Sigmoid colon (tissue), 7 donors: Measurements from ENCODE around the gene PTGES2. TPM values are rescaled to one million over a fixed set of nuclear protein-coding genes. Genes with fewer than 3 reads are reported as not detected.

Experiments used
- DNase-seq: peaks from one replicate; pipeline ENCODE4 v3.0.0-alpha.2; 2019
- H3K27ac ChIP-seq, 4 donors: fragments of 200-600 bp; sonication (generic); one replicate each; pipeline ENCODE4 v1.5.1; 2016 to 2019; ENCODE audit warnings: mild to moderate bottlenecking in 1 of 4
- H3K27me3 ChIP-seq, 3 donors: fragments of 200-600 bp; sonication (generic); one replicate each; pipeline ENCODE4 v1.5.1; 2019; ENCODE audit warnings: mild to moderate bottlenecking in 1 of 3
- H3K36me3 ChIP-seq, 4 donors: fragments of 200-600 bp; sonication (generic); one replicate each; pipeline ENCODE4 v1.5.1; 2016 to 2019
- H3K4me1 ChIP-seq, 4 donors: fragments of 200-600 bp; sonication (generic); one replicate each; pipeline ENCODE4 v1.5.1; 2017 to 2019
- H3K4me3 ChIP-seq, 4 donors: fragments of 200-600 bp; sonication (generic); one replicate each; pipeline ENCODE4 v1.5.1; 2017 to 2019; ENCODE audit warnings: mild to moderate bottlenecking in 2 of 4, moderate library complexity in 1 of 4
- H3K9me3 ChIP-seq, 4 donors: fragments of 200-600 bp in 3 of 4; sonication (generic) in 3 of 4; one replicate each; pipeline versions ENCODE4 v1.5.1 to v1.6.1; 2013 to 2019
- EP300 ChIP-seq, 4 donors: sonication (generic); formaldehyde crosslinking; IDR thresholded peaks; one replicate each; pipeline ENCODE4 v1.6.1; 2017; ENCODE audit warnings: antibody characterized with exemption in 4 of 4
- POLR2A ChIP-seq, 2 donors: fragments of 450-650 bp; IDR thresholded peaks; one replicate each; pipeline ENCODE4 v1.6.1; 2016; ENCODE audit warnings: antibody characterized with exemption in 2 of 2, mild to moderate bottlenecking in 2 of 2, moderate library complexity in 2 of 2
- POLR2AphosphoS5 ChIP-seq, 4 donors: sonication (generic); formaldehyde crosslinking; IDR thresholded peaks; one replicate each; pipeline ENCODE4 v1.6.1; 2017; ENCODE audit warnings: antibody characterized with exemption in 4 of 4
- WGBS, 2 donors: extraction: QIAGEN DNeasy Blood & Tissue Kit; methylation state at CpG; one replicate each; pipeline ENCODE4 v1.1.7; 2013; 5-methylcytosine and 5-hydroxymethylcytosine counted together
- intact Hi-C: fragments of 100-400 bp; cut with DNase I; formaldehyde crosslinking; loops from one replicate; pipeline ENCODE4 v1.15.1; 2023
- polyA plus RNA-seq, 3 donors: library from polyadenylated mRNA; stranded (reverse); fragments of 200-250 nt; gene quantifications; one replicate each; pipeline ENCODE4 v1.2.3, GENCODE V29; 2013
- total RNA-seq, 4 donors: library from RNA; depleted of rRNA; stranded (reverse); fragments of >200 nt; gene quantifications; one replicate each; pipeline ENCODE4 v1.1.0, GENCODE V29; 2016
- TF ChIP-seq, protein P1 (sequence below), 4 experiments: fragments of 450-650 bp in 3 of 4; fragments of 200-600 bp in 1 of 4; IDR thresholded peaks; one replicate each; pipeline ENCODE4 v1.5.1; 2016 to 2019; ENCODE audit warnings: antibody characterized with exemption in 4 of 4, mild to moderate bottlenecking in 3 of 4, moderate library complexity in 2 of 4
- donor health status: healthy with polysubstance abuse.
- donor health status: Bipolar disorder and iron deficiency.
- donor health status: healthy.

PTGES2 gene
- total and polyA plus RNA-seq, 7 donors: 56.5 to 119 (median 82.2) TPM

DNA sequence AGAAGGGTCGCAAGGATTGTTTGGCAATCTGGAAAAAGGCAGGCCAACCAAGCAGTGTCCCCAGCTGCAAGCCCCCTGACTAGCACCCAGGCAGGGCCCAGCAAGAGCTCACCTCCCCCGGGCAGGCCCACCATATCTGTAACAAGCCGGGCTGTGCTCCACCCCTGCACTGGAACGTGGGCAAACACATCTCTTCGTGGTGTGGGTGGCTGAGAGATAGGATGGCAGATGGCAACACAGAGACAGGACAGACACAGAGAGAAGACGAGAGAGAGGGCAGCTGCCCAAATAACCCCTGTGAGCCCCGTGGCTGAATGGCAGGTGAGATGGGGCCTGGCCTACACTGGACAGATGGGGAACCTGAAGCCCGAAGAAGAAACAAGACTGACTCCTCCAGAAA is 42.0 kb upstream of the PTGES2 start:
- peaks cover 34 to 87% (median 53%) of the 10 kb centered on the region in 4 donors for H3K36me3 ChIP-seq
- no peak overlapping the region for H3K27ac ChIP-seq
- DNase-seq: no peak
- H3K4me1 ChIP-seq: no peaks in the 10 kb centered on the region
- WGBS, 2 donors: 92 to 95% methylated on average over 8 of the region's 8 CpGs
- no peaks in the 10 kb centered on the region for H3K9me3 ChIP-seq
- intact Hi-C loops: no loop called here
- TF ChIP-seq, protein P1, sequence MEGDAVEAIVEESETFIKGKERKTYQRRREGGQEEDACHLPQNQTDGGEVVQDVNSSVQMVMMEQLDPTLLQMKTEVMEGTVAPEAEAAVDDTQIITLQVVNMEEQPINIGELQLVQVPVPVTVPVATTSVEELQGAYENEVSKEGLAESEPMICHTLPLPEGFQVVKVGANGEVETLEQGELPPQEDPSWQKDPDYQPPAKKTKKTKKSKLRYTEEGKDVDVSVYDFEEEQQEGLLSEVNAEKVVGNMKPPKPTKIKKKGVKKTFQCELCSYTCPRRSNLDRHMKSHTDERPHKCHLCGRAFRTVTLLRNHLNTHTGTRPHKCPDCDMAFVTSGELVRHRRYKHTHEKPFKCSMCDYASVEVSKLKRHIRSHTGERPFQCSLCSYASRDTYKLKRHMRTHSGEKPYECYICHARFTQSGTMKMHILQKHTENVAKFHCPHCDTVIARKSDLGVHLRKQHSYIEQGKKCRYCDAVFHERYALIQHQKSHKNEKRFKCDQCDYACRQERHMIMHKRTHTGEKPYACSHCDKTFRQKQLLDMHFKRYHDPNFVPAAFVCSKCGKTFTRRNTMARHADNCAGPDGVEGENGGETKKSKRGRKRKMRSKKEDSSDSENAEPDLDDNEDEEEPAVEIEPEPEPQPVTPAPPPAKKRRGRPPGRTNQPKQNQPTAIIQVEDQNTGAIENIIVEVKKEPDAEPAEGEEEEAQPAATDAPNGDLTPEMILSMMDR (IDR thresholded peaks at IDR 0.05): no peak
- TF ChIP-seq POLR2A (IDR thresholded peaks at IDR 0.05) (no peak), EP300 (IDR thresholded peaks at IDR 0.05) (no peak), POLR2AphosphoS5 (IDR thresholded peaks at IDR 0.05) (no peak)
- no peaks in the 10 kb centered on the region for H3K27me3 ChIP-seq
- no peak overlapping the region for H3K4me3 ChIP-seq

DNA sequence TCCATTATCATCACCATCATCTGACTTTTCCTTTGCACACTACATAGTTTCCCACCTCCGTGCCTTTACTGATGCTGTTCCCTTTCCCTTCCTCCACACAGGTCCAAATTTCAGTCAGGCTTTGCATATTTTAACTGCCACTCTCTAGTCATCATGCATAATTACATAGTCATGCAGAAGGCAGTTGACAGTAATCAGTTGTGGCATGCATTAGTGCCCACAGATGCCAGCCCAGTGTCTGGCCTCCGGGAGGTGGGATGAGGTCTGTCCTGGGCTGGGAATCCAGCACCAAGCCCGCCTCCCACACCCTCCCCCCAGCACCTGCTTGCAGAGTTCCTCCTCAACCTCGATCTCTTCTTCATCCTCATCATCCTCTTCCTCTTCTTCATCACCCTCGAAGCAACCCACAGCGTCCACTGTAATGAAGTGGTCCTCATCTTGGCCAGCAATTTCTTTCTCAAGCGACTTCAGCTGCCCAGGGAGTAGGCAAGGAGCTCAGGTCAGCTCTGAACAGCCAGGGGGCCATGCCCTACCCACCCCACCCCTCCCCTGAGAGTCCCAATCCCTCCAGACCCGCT is 41.3 kb upstream of the PTGES2 start:
- Histone ChIP-seq H3K27ac (no peak overlapping the region), H3K4me3 (no peak overlapping the region), H3K4me1 (no peaks in the 10 kb centered on the region), H3K36me3 (peaks cover 39 to 87% (median 51%) of the 10 kb centered on the region in 4 donors), H3K27me3 (no peaks in the 10 kb centered on the region), H3K9me3 (no peaks in the 10 kb centered on the region)
- TF ChIP-seq POLR2AphosphoS5 (IDR thresholded peaks at IDR 0.05) (no peak), EP300 (IDR thresholded peaks at IDR 0.05) (no peak), POLR2A (IDR thresholded peaks at IDR 0.05) (no peak)
- TF ChIP-seq, protein P1 (IDR thresholded peaks at IDR 0.05): no peak
- WGBS, 2 donors: 92 to 94% methylated on average over 8 of the region's 8 CpGs
- DNase-seq: no peak
- intact Hi-C loops: no loop called here

DNA sequence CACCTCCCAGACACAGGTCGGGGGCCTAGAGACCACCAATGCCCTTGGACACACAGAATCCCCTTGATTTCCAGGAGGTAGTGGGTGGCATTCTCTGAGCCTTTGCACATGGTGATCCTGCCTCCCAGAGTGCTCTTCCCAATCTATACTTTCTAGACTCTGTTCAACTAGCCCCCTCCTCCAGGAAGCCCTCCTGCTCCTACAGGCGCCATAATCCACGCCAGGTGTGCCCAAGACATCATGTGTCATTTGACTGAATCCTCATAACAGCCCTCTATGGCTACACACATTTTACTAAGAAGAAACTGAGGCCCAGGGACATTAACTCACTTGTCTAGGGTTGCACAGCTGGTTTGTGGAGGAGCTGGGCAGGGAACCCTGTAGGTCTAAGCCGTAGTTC is 39.7 kb upstream of the PTGES2 start:
- Histone ChIP-seq H3K36me3 (peaks cover 39 to 93% (median 55%) of the 10 kb centered on the region in 4 donors), H3K27ac (no peak overlapping the region), H3K9me3 (no peaks in the 10 kb centered on the region), H3K27me3 (no peaks in the 10 kb centered on the region), H3K4me3 (no peak overlapping the region), H3K4me1 (peaks cover 0 to 3% (median under 1%) of the 10 kb centered on the region in 4 donors)
- WGBS, 2 donors: 97 to 100% methylated on average over 4 of the region's 4 CpGs
- intact Hi-C loops: no loop called here
- no peak for TF ChIP-seq EP300 (IDR thresholded peaks at IDR 0.05)
- no peak for TF ChIP-seq POLR2A (IDR thresholded peaks at IDR 0.05)
- TF ChIP-seq, protein P1 (IDR thresholded peaks at IDR 0.05): no peak
- no peak for TF ChIP-seq POLR2AphosphoS5 (IDR thresholded peaks at IDR 0.05)
- DNase-seq: no peak

DNA sequence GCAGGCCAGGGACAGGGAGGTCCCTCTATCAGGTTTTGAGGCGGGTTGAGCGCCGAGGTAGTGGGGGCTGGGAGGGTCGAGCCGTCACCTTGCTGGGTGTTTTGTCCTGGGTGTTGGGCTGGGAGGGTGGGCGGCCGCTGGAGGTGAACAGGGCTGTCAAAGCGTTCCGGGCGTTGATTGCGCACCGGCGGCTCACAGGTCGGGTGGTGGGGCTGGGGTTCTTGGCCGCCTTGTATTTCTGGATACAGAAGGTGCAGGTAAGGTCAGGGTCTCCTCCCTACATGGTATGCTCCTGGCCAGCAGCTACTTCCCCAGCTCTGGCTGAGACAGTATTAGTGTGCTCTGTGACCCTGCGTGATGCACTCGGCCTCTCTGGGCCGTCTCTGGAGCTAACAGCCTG is 38.6 kb upstream of the PTGES2 start:
- H3K36me3 ChIP-seq: peaks cover 39 to 85% (median 55%) of the 10 kb centered on the region in 4 donors
- intact Hi-C loops: no loop called here
- WGBS, 2 donors: 97 to 98% methylated on average over 18 of the region's 18 CpGs
- no peak for DNase-seq
- no peak overlapping the region for H3K4me3 ChIP-seq
- TF ChIP-seq, protein P1 (IDR thresholded peaks at IDR 0.05): no peak
- TF ChIP-seq EP300 (IDR thresholded peaks at IDR 0.05): no peak
- TF ChIP-seq POLR2AphosphoS5 (IDR thresholded peaks at IDR 0.05): no peak
- no peak for TF ChIP-seq POLR2A (IDR thresholded peaks at IDR 0.05)
- H3K27ac ChIP-seq: no peak overlapping the region
- peaks cover 0 to 11% (median 4%) of the 10 kb centered on the region in 4 donors for H3K4me1 ChIP-seq
- H3K27me3 ChIP-seq: no peaks in the 10 kb centered on the region
- no peaks in the 10 kb centered on the region for H3K9me3 ChIP-seq
